NT2/D1 (cell line): ENCODE results near the gene FBXW7.

Source experiments
- YY1 ChIP-seq: IDR thresholded peaks from 2 replicates; pipeline ENCODE4 v1.6.1; 2011; ENCODE audit not compliant: insufficient read length, insufficient read depth
- ZNF274 ChIP-seq: IDR thresholded peaks from 2 replicates; pipeline ENCODE4 v1.6.1; 2011; ENCODE audit warnings: mild to moderate bottlenecking, low read depth, low read length

DNA sequence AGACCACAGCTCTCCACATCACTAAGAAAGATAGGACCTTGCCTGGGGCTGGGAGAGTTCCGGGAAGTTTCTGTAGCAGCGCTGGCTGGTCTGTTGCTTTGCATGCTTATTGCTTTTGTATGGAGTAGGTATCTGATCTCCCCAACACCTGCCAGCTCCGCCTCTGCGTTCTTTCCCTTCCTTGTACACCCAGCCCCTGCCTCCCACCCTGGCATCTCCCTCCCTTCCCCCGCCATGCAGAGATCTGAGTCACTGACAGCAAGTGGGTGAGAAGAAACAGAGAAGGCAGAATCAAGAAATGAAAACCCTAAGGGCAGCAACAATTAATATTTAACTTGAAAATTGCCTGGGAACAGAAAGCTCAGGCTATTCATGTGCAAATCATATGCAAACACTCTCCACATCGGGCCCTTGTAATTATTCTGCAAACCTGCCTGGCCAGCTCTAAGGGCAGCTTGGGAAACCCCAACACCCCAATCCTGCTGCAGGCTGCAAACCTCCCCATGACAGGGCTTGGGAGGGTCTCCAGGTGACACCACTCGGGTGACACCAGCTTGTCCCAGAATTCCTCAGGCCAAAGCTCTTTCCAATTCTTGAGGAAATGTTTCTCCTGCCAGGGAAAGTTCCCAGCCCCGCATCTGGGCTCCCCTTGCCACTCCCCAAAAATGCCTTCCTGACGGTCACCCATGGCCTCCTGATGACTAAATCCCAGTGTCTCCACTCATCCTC, 257.2 kb downstream of the FBXW7 start:
- TF ChIP-seq ZNF274 (no peak), YY1 (no peak)
